Muscle layer of colon (tissue), 2 donors: ENCODE data around the gene ICOSLG.
"Not testable (repeated sequence)": the region's sequence is repeated elsewhere in the genome, so short reads cannot be mapped to it uniquely, and the experiment has no call there.

Experiments
- H3K27ac ChIP-seq: one replicate; pipeline ENCODE4 v1.7.0; 2013; ENCODE audit warnings: low read depth, mild to moderate bottlenecking, low read length, moderate library complexity
- H3K27me3 ChIP-seq, 2 donors: one replicate each; pipeline ENCODE4 v1.7.0; 2013; ENCODE audit warnings: low read length in 2 of 2, mild to moderate bottlenecking in 2 of 2; ENCODE audit not compliant: insufficient read depth in 2 of 2, control insufficient read depth in 1 of 2
- H3K36me3 ChIP-seq: one replicate; pipeline ENCODE4 v1.7.0; 2013; ENCODE audit warnings: mild to moderate bottlenecking, low read length; ENCODE audit not compliant: insufficient read depth
- H3K4me1 ChIP-seq: one replicate; pipeline ENCODE4 v1.7.0; 2013; ENCODE audit warnings: mild to moderate bottlenecking, low read length; ENCODE audit not compliant: insufficient read depth
- H3K4me3 ChIP-seq, 2 donors: one replicate each; pipeline ENCODE4 v1.7.0; 2013; ENCODE audit warnings: low read length in 2 of 2, low read depth in 1 of 2, mild to moderate bottlenecking in 1 of 2, moderate library complexity in 1 of 2
- H3K9ac ChIP-seq: one replicate; pipeline ENCODE4 v1.7.0; 2013; ENCODE audit warnings: low read length
- H3K9me3 ChIP-seq: one replicate; pipeline ENCODE4 v1.7.0; 2013; ENCODE audit warnings: mild to moderate bottlenecking, low read length
- donor health status: abdominal sarcoma.
- donor health status: Adenocarcinoma of cecum.

ICOSLG gene, protein sequence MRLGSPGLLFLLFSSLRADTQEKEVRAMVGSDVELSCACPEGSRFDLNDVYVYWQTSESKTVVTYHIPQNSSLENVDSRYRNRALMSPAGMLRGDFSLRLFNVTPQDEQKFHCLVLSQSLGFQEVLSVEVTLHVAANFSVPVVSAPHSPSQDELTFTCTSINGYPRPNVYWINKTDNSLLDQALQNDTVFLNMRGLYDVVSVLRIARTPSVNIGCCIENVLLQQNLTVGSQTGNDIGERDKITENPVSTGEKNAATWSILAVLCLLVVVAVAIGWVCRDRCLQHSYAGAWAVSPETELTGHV

DNA sequence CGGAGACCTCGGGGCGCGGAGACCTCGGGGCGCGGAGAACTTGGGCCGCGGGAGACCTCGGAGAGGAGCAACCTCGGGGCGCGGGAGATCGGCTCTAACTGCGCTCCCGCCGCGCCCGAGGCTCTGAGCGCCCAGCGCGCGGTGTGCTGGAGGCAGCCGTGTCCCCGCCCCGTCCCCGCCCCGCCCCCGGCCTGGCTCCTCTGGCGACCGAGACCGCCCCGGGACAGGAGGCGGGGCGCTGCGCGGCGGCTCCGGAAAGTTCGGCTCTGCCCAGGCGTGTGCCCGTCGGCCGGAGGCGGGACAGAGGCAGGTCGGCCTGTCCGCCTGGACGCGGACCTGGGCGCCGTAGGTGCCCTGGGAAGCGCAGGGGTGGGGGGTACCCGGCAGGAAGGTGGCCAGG lies at the start of gene ICOSLG:
ICOSLG (minus strand) TSS at position 102 of the 400 bp plus-strand sequence. CDS start 126 bp downstream, outside the sequence.
- H3K27me3 ChIP-seq, result not testable (repeated sequence)

GRCh38 chr21:44289381-44290010 lies 48.8 kb upstream of the ICOSLG start:
- no peak overlapping the region for H3K27ac ChIP-seq
- no peaks in the 10 kb centered on the region for H3K9me3 ChIP-seq
- no peaks in the 10 kb centered on the region for H3K36me3 ChIP-seq
- no peak overlapping the region for H3K9ac ChIP-seq
- no peak overlapping the region for H3K4me3 ChIP-seq
- H3K4me1 ChIP-seq, result no peaks in the 10 kb centered on the region
- peaks cover 4 to 41% of the 10 kb centered on the region in 2 donors for H3K27me3 ChIP-seq

More for the DNA sequence above, at the start of gene ICOSLG:
- H3K9me3 ChIP-seq, H3K27ac ChIP-seq, H3K36me3 ChIP-seq, H3K9ac ChIP-seq, H3K4me1 ChIP-seq, H3K4me3 ChIP-seq: not testable (repeated sequence)

DNA sequence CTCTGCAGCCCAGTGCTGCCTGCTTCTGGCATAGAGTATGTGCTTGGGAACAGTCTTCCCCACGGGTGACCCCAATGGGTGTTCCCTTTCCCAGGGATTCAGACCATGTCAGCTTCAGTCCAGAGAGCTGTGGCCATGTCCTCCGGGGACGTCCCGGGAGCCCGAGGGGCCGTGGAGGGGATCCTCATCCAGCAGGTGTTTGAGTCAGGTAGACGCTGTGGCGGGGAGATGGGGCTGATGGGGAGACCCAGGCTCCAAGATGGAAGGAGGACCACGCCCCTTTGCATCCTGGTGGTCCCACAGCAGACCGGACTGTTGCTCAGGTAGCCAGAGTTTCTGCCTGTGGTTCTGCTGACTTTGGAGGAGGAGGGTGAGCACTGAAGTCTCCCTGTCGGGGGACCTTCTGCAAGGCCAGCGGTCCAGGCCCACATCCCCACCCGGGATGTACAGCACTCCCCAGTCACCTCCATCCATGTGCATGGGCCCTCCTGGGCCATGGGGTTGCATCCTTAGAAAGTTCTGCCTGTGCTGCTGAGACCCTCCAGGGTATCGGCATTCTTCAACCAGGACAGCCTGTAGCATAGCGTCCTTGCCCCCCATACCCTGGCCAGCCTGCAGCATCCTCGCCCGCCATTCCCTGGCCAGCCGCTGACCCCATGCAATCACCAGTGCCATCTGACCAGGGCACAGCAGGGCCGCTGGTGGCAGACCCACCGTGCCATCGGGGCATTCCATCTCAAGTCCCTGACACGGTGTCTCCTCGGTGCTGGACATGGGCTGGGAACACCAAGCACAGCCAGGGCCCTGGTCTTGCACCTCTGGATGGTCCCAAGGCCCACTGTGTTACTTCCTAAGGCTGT lies 47.7 kb upstream of the ICOSLG start:
- H3K4me3 ChIP-seq, result no peak overlapping the region
- H3K9ac ChIP-seq, result no peak overlapping the region
- H3K27me3 ChIP-seq, result peaks cover 4 to 38% of the 10 kb centered on the region in 2 donors
- no peaks in the 10 kb centered on the region for H3K36me3 ChIP-seq
- H3K4me1 ChIP-seq, result no peaks in the 10 kb centered on the region
- no peaks in the 10 kb centered on the region for H3K9me3 ChIP-seq
- no peak overlapping the region for H3K27ac ChIP-seq

DNA sequence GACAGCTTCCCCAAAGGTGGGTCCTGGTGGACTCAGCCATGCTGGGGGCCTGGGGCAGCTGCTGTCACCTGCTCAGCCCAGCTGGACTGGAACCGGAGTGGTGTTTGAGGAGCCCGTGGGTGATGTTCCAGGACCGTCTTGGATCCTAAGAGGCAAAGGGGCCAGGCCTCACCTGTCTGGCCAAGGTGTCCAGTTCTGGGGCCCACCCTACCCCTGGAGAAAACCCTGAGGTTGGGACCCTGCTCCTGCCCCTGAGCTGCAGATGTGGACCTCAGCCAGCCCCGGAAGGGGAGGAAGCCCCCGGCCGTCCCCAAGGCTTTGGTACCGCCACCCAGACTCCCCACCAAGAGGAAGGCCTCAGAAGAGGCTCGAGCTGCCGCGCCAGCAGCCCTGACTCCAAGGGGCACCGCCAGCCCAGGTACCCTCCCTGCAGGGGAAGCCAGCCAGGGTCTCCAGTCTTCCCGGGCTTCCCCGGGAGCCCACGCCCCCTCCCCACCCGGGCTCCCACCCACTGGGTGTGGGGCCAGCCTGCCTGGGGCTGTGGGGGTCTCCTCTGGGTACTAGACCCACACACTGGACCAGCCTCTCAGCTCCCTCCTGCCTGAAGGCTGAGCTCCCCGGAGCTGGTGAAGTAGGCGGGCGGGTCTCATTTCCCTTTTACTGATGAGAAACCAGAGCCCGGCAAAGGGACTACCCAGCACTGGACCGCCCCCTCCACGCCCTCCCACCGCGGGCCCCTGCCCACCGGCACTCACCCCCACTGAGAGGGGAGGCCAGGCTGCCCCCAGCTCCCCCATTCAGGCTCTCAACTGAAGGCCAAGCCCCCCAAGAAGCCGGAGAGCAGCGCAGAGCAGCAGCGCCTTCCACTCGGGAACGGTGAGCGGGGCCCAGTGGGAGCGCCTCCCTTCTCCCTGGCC lies 46.2 kb upstream of the ICOSLG start:
- Histone ChIP-seq H3K9ac (no peak overlapping the region), H3K9me3 (no peaks in the 10 kb centered on the region), H3K27ac (no peak overlapping the region), H3K36me3 (no peaks in the 10 kb centered on the region), H3K4me3 (no peak overlapping the region), H3K27me3 (peaks cover 4 to 38% of the 10 kb centered on the region in 2 donors), H3K4me1 (no peaks in the 10 kb centered on the region)

DNA sequence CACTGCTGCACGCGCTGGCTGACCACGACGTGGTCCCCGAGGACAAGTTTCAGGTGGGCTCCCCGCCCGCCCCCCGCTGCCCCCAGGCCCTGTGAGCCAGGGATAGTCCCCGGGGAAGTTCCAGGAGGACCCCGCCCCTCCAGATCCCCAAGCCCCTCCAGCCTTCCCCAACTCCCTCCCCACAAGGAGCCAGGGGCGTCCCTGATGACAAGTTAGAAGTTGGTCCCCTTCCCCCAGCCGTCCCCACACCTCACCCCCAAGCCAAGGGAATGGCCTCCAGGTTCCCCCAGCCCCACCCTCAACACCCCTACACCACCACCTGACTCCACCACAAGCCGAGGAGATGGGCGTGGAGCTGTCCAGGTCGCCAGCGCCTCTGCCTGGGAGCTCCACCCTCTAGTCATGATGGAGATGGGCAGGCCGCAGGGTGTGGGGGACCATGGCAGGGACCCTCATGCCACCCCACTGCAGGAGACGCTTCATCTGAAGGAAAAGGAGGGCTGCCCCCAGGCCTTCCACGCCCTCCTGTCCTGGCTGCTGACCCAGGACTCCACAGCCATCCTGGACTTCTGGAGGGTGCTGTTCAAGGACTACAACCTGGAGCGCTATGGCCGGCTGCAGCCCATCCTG lies 45.5 kb upstream of the ICOSLG start:
- Histone ChIP-seq H3K9ac (no peak overlapping the region), H3K4me1 (no peaks in the 10 kb centered on the region), H3K4me3 (no peak overlapping the region), H3K27ac (no peak overlapping the region), H3K27me3 (peaks cover 4 to 38% of the 10 kb centered on the region in 2 donors), H3K9me3 (no peaks in the 10 kb centered on the region), H3K36me3 (no peaks in the 10 kb centered on the region)

GRCh38 chr21:44285138-44285992 lies 44.6 kb upstream of the ICOSLG start, which contains the start of gene AIRE:
AIRE (plus strand) TSS chr21:44285876; CDS start chr21:44286007, 131 bp downstream.
- Histone ChIP-seq H3K36me3 (no peaks in the 10 kb centered on the region), H3K4me1 (no peaks in the 10 kb centered on the region), H3K9me3 (no peaks in the 10 kb centered on the region), H3K27ac (no peak within 1 kb of the TSS), H3K9ac (no peak within 1 kb of the TSS), H3K4me3 (no peak within 1 kb of the TSS), H3K27me3 (peaks cover 4 to 38% of the 10 kb centered on the region in 2 donors)

GRCh38 chr21:44283948-44284347 lies 43.2 kb upstream of the ICOSLG start:
- H3K36me3 ChIP-seq, result no peaks in the 10 kb centered on the region

DNA sequence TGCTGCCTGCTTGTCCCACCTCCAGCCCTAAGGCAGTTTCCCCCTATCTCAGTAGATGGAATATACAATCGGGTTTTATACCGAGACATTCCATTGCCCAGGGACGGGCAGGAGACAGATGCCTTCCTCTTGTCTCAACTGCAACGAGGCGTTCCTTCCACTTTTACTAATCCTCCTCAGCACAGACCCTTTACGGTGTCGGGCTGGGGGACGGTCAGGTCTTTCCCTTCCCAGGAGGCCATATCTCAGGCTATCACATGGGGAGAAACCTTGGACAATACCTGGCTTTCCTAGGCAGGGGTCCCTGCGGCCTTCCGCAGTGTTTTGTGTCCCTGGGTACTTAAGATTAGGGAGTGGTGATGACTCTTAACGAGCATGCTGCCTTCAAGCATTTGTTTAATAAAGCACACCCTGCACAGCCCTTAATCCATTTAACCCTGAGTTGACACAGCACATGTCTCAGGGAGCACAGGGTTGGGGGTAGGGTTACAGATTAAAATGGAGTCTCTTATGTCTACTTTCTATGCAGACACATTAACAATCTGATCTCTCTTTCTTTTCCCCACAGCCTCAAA lies 42.6 kb upstream of the ICOSLG start:
- H3K9ac ChIP-seq, H3K4me3 ChIP-seq: not testable (repeated sequence)

More at GRCh38 chr21:44283948-44284347, 43.2 kb upstream of the ICOSLG start:
- Histone ChIP-seq H3K27ac (no peak overlapping the region), H3K9ac (no peak overlapping the region), H3K27me3 (peaks cover 4 to 38% of the 10 kb centered on the region in 2 donors), H3K4me3 (no peak overlapping the region), H3K9me3 (no peaks in the 10 kb centered on the region), H3K4me1 (no peaks in the 10 kb centered on the region)

GRCh38 chr21:44282370-44282769 lies 41.6 kb upstream of the ICOSLG start:
- no peaks in the 10 kb centered on the region for H3K9me3 ChIP-seq
- H3K9ac ChIP-seq, result no peak overlapping the region
- H3K36me3 ChIP-seq, result no peaks in the 10 kb centered on the region
- no peak overlapping the region for H3K27ac ChIP-seq
- H3K4me3 ChIP-seq, result no peak overlapping the region
- no peaks in the 10 kb centered on the region for H3K4me1 ChIP-seq
- peaks cover 4 to 29% of the 10 kb centered on the region in 2 donors for H3K27me3 ChIP-seq

More for the DNA sequence above, 42.6 kb upstream of the ICOSLG start:
- H3K4me1 ChIP-seq, H3K9me3 ChIP-seq, H3K36me3 ChIP-seq, H3K27ac ChIP-seq: not testable (repeated sequence)
- peaks cover 4 to 35% of the 10 kb centered on the region in 2 donors for H3K27me3 ChIP-seq
